ENCODE data around the gene FPR2.

The FPR2 gene

DNA sequence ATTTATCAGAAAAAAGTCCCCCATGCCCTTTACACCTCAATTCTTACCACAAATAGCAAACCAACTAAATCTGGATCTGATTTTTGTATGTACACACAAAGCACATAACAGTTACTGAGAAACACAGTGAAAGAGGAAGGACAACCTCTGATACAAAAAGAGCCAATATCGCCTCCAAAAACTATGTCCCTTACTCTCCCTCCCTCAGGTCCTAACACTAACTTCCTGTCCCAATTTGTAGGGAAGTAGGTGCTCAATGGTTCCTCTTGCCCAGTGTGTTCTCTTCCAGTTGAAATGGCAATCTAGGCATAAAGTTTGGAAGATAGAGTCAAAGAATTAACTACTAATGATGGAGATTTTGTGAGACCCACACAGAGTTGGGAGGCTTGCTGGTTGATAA lies 18.2 kb downstream of the FPR2 start:
- POLR2A ChIA-PET (ENCODE audit: low non-redundant PET) = no interaction called here
- no peak overlapping the region for H3K27ac ChIP-seq
- TF ChIP-seq, protein P1, sequence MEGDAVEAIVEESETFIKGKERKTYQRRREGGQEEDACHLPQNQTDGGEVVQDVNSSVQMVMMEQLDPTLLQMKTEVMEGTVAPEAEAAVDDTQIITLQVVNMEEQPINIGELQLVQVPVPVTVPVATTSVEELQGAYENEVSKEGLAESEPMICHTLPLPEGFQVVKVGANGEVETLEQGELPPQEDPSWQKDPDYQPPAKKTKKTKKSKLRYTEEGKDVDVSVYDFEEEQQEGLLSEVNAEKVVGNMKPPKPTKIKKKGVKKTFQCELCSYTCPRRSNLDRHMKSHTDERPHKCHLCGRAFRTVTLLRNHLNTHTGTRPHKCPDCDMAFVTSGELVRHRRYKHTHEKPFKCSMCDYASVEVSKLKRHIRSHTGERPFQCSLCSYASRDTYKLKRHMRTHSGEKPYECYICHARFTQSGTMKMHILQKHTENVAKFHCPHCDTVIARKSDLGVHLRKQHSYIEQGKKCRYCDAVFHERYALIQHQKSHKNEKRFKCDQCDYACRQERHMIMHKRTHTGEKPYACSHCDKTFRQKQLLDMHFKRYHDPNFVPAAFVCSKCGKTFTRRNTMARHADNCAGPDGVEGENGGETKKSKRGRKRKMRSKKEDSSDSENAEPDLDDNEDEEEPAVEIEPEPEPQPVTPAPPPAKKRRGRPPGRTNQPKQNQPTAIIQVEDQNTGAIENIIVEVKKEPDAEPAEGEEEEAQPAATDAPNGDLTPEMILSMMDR (conservative IDR thresholded peaks at IDR 0.05; ENCODE audit: low read depth) = no peak
- DNase-seq (ENCODE audit: low spot score) = no peak
- CTCF ChIA-PET = no interaction called here

DNA sequence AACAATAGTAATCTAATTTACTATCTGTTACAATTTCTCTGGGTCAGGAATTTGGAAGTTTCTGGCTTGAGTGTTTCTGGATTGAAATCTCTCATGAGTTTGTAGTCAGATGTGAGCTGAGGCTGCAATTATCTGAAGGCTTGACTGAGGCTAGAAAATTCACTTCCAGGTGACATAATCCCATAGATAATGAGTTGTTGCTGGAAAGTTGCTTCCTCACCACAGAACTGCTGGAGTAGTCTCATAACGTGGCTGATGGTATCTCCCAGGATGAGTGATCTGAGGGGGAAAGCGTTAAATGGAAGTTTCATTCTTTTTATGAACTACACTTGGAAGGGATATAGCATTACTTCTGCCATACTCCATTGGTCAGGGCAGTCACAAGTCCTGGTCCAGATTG lies 18.7 kb downstream of the FPR2 start:
- CTCF ChIA-PET = interaction anchor here (1.8 kb wide), 1 partner anchor 306 kb away, joined by 5 read pairs; no protein-coding TSS in a partner anchor
- H3K27ac ChIP-seq = no peak overlapping the region
- DNase-seq (ENCODE audit: low spot score) = no peak
- TF ChIP-seq, protein P1 (conservative IDR thresholded peaks at IDR 0.05; ENCODE audit: low read depth) = no peak
- POLR2A ChIA-PET (ENCODE audit: low non-redundant PET) = no interaction called here

DNA sequence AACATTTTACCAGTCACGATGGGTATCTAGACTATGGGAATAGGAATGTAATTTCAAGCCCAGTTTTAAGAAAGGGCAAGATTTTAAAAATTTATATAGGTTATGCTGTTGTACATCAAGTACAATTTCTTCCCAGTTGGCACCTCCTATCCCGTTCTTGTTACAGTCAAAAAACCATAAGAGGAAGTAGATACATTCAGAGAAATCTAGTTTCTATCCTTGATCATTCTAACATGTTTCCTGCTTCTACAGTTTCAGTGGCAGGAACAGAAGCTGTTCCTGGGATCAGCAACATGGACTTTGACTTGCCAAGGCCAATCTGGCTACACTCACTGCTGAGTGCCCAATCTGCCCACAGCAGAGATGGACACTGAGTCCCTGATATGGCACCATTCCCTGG lies 19.3 kb downstream of the FPR2 start:
- POLR2A ChIA-PET (ENCODE audit: low non-redundant PET) = no interaction called here
- H3K27ac ChIP-seq = no peak overlapping the region
- no peak for DNase-seq (ENCODE audit: low spot score)
- CTCF ChIA-PET = interaction anchor here (1.8 kb wide), 1 partner anchor 307 kb away, joined by 5 read pairs; no protein-coding TSS in a partner anchor
- TF ChIP-seq, protein P1 (conservative IDR thresholded peaks at IDR 0.05; ENCODE audit: low read depth) = no peak

DNA sequence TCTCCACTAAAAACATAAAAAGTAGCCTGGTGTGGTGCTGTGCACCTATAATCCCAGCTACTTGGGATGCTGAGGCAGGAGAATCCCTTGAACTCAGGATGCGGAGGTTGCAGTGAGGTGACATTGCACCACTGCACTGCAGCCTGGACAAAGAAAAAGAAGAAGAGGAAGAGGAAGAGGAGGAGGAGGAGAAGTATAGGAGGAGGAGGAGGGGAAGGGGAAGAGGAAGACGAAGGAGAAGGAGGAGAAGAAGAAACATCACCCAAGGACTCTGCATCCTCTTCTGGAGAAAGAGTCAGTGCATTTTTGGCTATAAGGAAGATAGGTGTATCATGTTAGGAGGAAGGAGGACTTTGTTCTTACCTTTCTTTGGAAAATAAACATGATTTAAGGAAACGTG lies 21.0 kb downstream of the FPR2 start:
- ChIA-PET POLR2A (ENCODE audit: low non-redundant PET) (no interaction called here), CTCF (no interaction called here)
- no peak overlapping the region for H3K27ac ChIP-seq
- DNase-seq (ENCODE audit: low spot score) = no peak
- TF ChIP-seq, protein P1 (conservative IDR thresholded peaks at IDR 0.05; ENCODE audit: low read depth) = no peak

DNA sequence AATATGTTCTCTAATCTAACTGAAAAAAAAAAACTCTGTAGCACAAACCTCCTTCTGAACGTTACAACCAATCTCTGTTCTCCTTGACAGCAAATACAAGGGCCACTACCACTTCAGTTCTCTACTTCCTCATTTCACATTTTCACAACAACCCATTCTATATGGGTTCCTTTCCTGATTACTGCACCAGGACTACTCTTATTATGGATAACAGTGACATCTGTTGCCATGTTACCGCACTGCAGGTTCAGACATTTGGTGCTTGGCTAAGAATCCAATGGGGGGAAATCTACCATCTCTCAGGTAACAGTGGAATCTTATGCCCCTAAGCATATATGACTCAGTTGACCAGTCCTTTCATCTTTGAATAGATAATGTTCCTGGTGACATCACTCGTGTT lies 22.4 kb downstream of the FPR2 start:
- peak; percentile 29 for DNase-seq (ENCODE audit: low spot score)
- no peak overlapping the region for H3K27ac ChIP-seq
- TF ChIP-seq, protein P1 (conservative IDR thresholded peaks at IDR 0.05; ENCODE audit: low read depth) = peak; percentile 51
- POLR2A ChIA-PET (ENCODE audit: low non-redundant PET) = no interaction called here
- CTCF ChIA-PET = no interaction called here

DNA sequence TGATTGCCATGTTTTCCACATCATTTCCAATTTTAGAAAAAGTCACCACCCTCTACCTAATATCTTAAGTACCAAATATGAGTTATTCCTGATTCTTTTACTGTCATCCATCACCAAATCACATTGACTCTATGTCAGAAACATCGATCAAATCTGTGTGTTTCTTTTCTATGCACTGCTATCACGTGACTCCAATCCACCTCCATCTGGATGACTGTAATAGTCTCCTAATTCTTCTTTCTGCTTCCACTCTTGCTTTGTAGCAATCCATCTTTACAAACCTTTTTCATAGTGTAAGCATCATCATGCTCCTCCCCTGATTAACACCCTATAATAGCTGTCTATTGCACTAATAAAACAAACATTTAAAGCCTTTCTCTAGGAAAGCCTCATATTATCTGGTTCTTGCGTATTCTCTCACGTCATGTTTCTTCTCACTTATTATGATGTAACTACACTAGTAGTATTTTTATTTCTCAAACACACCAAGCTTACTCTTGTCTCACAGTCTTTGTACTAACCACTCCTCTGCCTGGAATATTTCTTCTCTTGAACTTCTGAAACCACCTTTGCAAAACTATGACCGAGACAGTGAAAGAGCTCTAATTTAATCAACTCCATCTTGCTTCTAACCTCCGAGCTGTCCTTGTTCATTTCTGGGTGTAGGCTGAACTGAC lies 23.3 kb downstream of the FPR2 start:
- ChIA-PET POLR2A (ENCODE audit: low non-redundant PET) (no interaction called here), CTCF (interaction anchor here (0.8 kb wide), 1 partner anchor 109 kb away, joined by 3 read pairs; no protein-coding TSS in a partner anchor)
- no peak for DNase-seq (ENCODE audit: low spot score)
- TF ChIP-seq, protein P1 (conservative IDR thresholded peaks at IDR 0.05; ENCODE audit: low read depth) = no peak
- no peak overlapping the region for H3K27ac ChIP-seq
